Loucy (cell line): ENCODE results near the gene ACSF3.

Experiments used
- CTCF ChIP-seq: fragments of 200-600 bp; sonication (generic); conservative IDR thresholded peaks from 2 replicates; pipeline ENCODE4 v1.5.1; 2014; ENCODE audit warnings: mild to moderate bottlenecking, antibody characterized with exemption, low read length
- EZH2phosphoT487 ChIP-seq: fragments of 200-600 bp; IDR thresholded peaks from 2 replicates; pipeline ENCODE4 v1.6.1; 2018; ENCODE audit warnings: antibody characterized with exemption, mild to moderate bottlenecking, moderate library complexity, borderline replicate concordance

DNA sequence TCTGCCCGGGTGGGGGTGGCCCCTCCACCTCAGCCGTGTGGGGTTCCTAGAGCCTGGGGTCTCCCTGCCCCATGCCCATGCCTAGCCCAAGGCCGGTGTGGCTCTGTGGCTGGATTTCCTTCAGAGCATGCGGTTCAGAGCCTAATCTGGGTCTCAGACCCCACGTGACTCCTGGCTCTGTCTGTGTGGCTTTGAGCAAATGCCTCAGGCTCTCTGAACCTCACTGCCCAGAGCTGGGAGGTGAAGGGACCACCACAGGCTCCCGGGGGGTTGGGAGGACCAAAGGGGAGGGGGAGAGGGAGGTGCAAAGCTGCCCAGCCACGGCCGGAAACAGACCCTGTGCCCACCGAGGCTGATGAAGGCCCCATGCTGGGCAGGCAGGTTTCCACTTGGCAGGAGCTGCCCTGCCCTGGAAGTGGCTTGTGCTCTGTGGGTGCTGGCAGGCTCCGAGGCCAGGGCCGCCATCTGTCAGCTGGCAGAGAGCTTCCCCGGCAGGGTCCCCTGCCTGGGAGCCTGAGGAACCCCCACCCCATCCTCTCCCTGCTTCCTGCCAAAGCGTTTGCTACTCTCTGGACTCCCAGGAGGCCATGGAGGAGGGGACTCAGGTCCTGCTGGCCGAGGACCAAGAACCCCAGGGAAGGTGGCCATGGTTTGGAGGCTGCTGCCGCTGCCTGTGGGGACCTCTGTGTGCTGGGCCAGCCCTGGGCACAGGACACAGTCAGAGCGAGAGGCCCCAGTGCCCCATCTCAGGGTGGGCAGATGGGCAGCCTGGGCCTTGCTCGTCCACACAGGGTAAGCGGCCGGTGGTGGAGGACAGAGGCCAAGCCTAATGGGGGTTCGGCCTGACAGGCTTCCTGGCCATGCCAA is 81.9 kb downstream of the ACSF3 start:
- TF ChIP-seq CTCF, result no peak
- no peak for TF ChIP-seq EZH2phosphoT487
